Hepatocyte (in vitro differentiated cells): ENCODE data around the gene ATP5MC2. TPM values are rescaled to one million over a fixed set of nuclear protein-coding genes. Genes with fewer than 3 reads are reported as not detected.

ENCODE experiments used
- DNase-seq: peaks from one replicate; pipeline ENCODE4 v3.0.0-alpha.2; 2016; ENCODE audit warnings: low spot score
- H2AFZ ChIP-seq: fragments of 200-600 bp; sonication (generic); 2 replicates; pipeline ENCODE4 v1.6.0; 2016; ENCODE audit warnings: antibody characterized with exemption, mild to moderate bottlenecking
- H3K27ac ChIP-seq: fragments of 200-600 bp; sonication (generic); 2 replicates; pipeline ENCODE4 v1.5.1; 2016; ENCODE audit warnings: mild to moderate bottlenecking
- H3K27me3 ChIP-seq: fragments of 200-600 bp; sonication (generic); 2 replicates; pipeline ENCODE4 v1.6.1; 2016
- H3K36me3 ChIP-seq: fragments of 200-600 bp; sonication (generic); replicated peaks from 2 replicates; pipeline ENCODE4 v1.5.1; 2016; ENCODE audit warnings: low read depth; ENCODE audit not compliant: insufficient read depth
- H3K4me1 ChIP-seq: fragments of 200-600 bp; sonication (generic); 2 replicates; pipeline ENCODE4 v1.5.1; 2016; ENCODE audit warnings: mild to moderate bottlenecking, moderate library complexity; ENCODE audit not compliant: insufficient read depth
- H3K4me2 ChIP-seq: fragments of 200-600 bp; sonication (generic); 2 replicates; pipeline ENCODE4 v1.6.0; 2016
- H3K4me3 ChIP-seq: fragments of 200-600 bp; sonication (generic); 2 replicates; pipeline ENCODE4 v1.5.1; 2016; ENCODE audit warnings: mild to moderate bottlenecking
- H3K79me2 ChIP-seq: fragments of 200-600 bp; sonication (generic); 2 replicates; pipeline ENCODE4 v1.6.0; 2017; ENCODE audit warnings: mild to moderate bottlenecking
- H3K9me2 ChIP-seq: fragments of 200-600 bp; sonication (generic); replicated peaks from 2 replicates; pipeline ENCODE4 v1.6.0; 2017; ENCODE audit warnings: mild to moderate bottlenecking; ENCODE audit not compliant: insufficient read depth
- H3K9me3 ChIP-seq: fragments of 200-600 bp; sonication (generic); 2 replicates; pipeline ENCODE4 v1.5.1; 2016; ENCODE audit warnings: low read depth, mild to moderate bottlenecking
- H4K20me1 ChIP-seq: fragments of 200-600 bp; sonication (generic); 2 replicates; pipeline ENCODE4 v1.6.0; 2016; ENCODE audit warnings: mild to moderate bottlenecking; ENCODE audit not compliant: insufficient read depth, poor library complexity, severe bottlenecking
- CTCF ChIP-seq: fragments of 200-600 bp; sonication (generic); IDR thresholded peaks from 2 replicates; pipeline ENCODE4 v1.5.1; 2016; ENCODE audit warnings: antibody characterized with exemption, mild to moderate bottlenecking; ENCODE audit not compliant: poor library complexity
- EZH2 ChIP-seq: fragments of 200-600 bp; sonication (generic); IDR thresholded peaks from 2 replicates; pipeline ENCODE4 v1.6.1; 2016; ENCODE audit warnings: antibody characterized with exemption, mild to moderate bottlenecking, borderline replicate concordance
- EZH2phosphoT487 ChIP-seq: fragments of 200-600 bp; sonication (generic); IDR thresholded peaks from one replicate; pipeline ENCODE4 v1.6.1; 2018; ENCODE audit warnings: antibody characterized with exemption, mild to moderate bottlenecking, low read depth, moderate library complexity; ENCODE audit not compliant: unreplicated experiment, severe bottlenecking
- WGBS: methylation state at CpG from one replicate; pipeline ENCODE4 v1.1.6; 2016; ENCODE audit warnings: low lambda C conversion rate; ENCODE audit errors: missing lambda C conversion rate; 5-methylcytosine and 5-hydroxymethylcytosine counted together
- polyA plus RNA-seq: library from polyadenylated mRNA; unstranded; fragments of >200 nt; fragmentation: Nextera tagmentation; extraction: Ambion mirVana; gene quantifications from 2 replicates; pipeline ENCODE4 v1.2.1, GENCODE V29; 2016
- total RNA-seq: library from RNA; depleted of rRNA; stranded (reverse); fragments of >200 nt; gene quantifications from 2 replicates; pipeline ENCODE4 v1.2.3, GENCODE V29; 2014

The ATP5MC2 gene
- total and polyA plus RNA-seq, 2 experiments from 2014 or later, result 252 to 301 TPM

DNA sequence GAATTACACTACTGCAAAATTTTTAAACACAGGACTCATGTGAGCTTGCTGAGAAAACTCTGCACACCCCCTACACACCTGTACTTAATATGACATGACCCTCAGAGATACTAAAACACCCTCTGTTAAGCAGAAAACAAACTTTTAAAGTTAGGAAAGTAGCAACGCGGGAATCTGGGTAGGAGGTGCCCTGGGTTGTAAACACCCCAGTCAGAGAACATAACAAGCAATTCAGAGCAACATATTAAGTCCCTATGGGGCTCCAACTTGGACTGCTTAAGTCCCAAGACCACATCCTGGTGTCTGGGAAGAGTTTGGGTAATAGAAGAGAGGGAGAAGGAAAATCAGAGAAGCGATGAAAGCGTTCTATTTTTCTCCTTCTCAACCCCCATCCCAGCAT lies 50.9 kb downstream of the ATP5MC2 start:
- no peaks in the 10 kb centered on the region for H3K9me3 ChIP-seq
- H3K4me3 ChIP-seq, result peak overlapping the region; percentile 43
- TF ChIP-seq EZH2phosphoT487, result no peak
- TF ChIP-seq CTCF, result no peak
- TF ChIP-seq EZH2, result no peak
- WGBS, result 76% methylated on average over 4 of the region's 4 CpGs
- H3K27ac ChIP-seq, result peak overlapping the region; percentile 65
- H3K9me2 ChIP-seq, result no peaks in the 10 kb centered on the region
- H3K27me3 ChIP-seq, result no peaks in the 10 kb centered on the region
- H3K36me3 ChIP-seq, result no peaks in the 10 kb centered on the region
- DNase-seq, result no peak
- H2AFZ ChIP-seq, result no peak overlapping the region
- H3K4me2 ChIP-seq, result peak overlapping the region; percentile 85
- peaks cover 21% of the 10 kb centered on the region for H3K4me1 ChIP-seq
- peaks cover 52% of the 10 kb centered on the region for H3K79me2 ChIP-seq
- H4K20me1 ChIP-seq, result peaks cover 3% of the 10 kb centered on the region

DNA sequence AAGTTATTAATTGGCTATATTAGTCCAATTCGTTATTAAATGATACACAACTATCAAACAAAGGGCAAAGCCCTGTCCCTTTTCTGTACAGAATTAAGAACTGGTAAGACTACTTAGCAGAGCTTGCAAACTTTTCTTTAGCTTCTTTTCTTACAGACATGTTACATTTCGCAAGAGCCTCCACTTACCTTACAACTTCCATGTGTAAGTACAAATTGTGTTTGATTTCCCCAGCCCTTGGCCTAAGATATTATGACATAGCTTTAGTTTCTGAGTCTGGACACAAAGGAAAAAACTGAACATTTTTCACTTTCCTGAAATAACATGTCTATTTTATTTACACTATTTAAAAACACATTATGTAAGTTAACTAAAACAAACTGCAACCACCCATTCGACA lies 51.4 kb downstream of the ATP5MC2 start:
- Histone ChIP-seq H3K27me3 (no peaks in the 10 kb centered on the region), H3K4me3 (peak overlapping the region; percentile 43), H3K36me3 (no peaks in the 10 kb centered on the region), H3K79me2 (peaks cover 56% of the 10 kb centered on the region), H3K27ac (peak overlapping the region; percentile 65), H3K4me1 (peaks cover 21% of the 10 kb centered on the region), H3K9me2 (no peaks in the 10 kb centered on the region), H3K4me2 (peak overlapping the region; percentile 85), H2AFZ (no peak overlapping the region), H3K9me3 (no peaks in the 10 kb centered on the region), H4K20me1 (peaks cover 8% of the 10 kb centered on the region)
- DNase-seq, result peak; percentile 10
- no peak for TF ChIP-seq EZH2
- no peak for TF ChIP-seq EZH2phosphoT487
- no peak for TF ChIP-seq CTCF
- WGBS, result 83% methylated on average over 3 of the region's 3 CpGs

GRCh38 chr12:53623548-53624385 lies 52.1 kb downstream of the ATP5MC2 start:
- Histone ChIP-seq H3K4me2 (peak overlapping the region; percentile 85), H3K36me3 (no peaks in the 10 kb centered on the region), H3K4me1 (peaks cover 21% of the 10 kb centered on the region), H3K27me3 (no peaks in the 10 kb centered on the region), H2AFZ (no peak overlapping the region), H3K4me3 (peak overlapping the region; percentile 43), H3K27ac (peak overlapping the region; percentile 65), H3K9me3 (no peaks in the 10 kb centered on the region), H3K9me2 (no peaks in the 10 kb centered on the region), H4K20me1 (peaks cover 8% of the 10 kb centered on the region), H3K79me2 (peaks cover 63% of the 10 kb centered on the region)
- peak; percentile 46 for DNase-seq
- no peak for TF ChIP-seq CTCF
- no peak for TF ChIP-seq EZH2
- no peak for TF ChIP-seq EZH2phosphoT487
- 36% methylated on average over 7 of the region's 7 CpGs for WGBS
